HG03097 (cell line): ENCODE results near the gene HHIPL1.

Source experiments
- ATAC-seq: cut with Tn5 transposase; IDR thresholded peaks from one replicate; pipeline ENCODE4 v1.9.1; 2021; ENCODE audit not compliant: unreplicated experiment, low FRiP score

Gene HHIPL1

GRCh38 chr14:99706107-99706900, 61.4 kb downstream of the HHIPL1 start:
- no peak for ATAC-seq

GRCh38 chr14:99707420-99707819, 62.5 kb downstream of the HHIPL1 start:
- ATAC-seq, result no peak

- no peak for ATAC-seq
Observed at GRCh38 chr14:99707921-99708320, 63.0 kb downstream of the HHIPL1 start.

- no peak for ATAC-seq
Observed at GRCh38 chr14:99708449-99708848, 63.5 kb downstream of the HHIPL1 start.

- no peak for ATAC-seq
Observed at GRCh38 chr14:99713972-99714371, 69.0 kb downstream of the HHIPL1 start.

GRCh38 chr14:99715266-99716000, 70.5 kb downstream of the HHIPL1 start:
- ATAC-seq, result no peak

GRCh38 chr14:99716091-99716849, 71.3 kb downstream of the HHIPL1 start:
- no peak for ATAC-seq

- no peak for ATAC-seq
Observed at GRCh38 chr14:99716850-99717681, 72.1 kb downstream of the HHIPL1 start.

GRCh38 chr14:99717682-99718013, 72.7 kb downstream of the HHIPL1 start:
- ATAC-seq, result no peak

- ATAC-seq, result peak; percentile 59
Observed at GRCh38 chr14:99718031-99718810, 73.3 kb downstream of the HHIPL1 start.

GRCh38 chr14:99718811-99719192, 73.9 kb downstream of the HHIPL1 start:
- no peak for ATAC-seq

GRCh38 chr14:99720941-99721791, 76.2 kb downstream of the HHIPL1 start:
- ATAC-seq, result no peak

GRCh38 chr14:99721792-99722516, 77.0 kb downstream of the HHIPL1 start:
- ATAC-seq, result no peak

GRCh38 chr14:99722741-99723140, 77.8 kb downstream of the HHIPL1 start:
- no peak for ATAC-seq

GRCh38 chr14:99724196-99724891, 79.4 kb downstream of the HHIPL1 start:
- ATAC-seq, result no peak

GRCh38 chr14:99724939-99725773, 80.2 kb downstream of the HHIPL1 start:
- no peak for ATAC-seq
